Daoy (cell line): ENCODE results near the gene MAP3K13. TPM values are rescaled to one million over a fixed set of nuclear protein-coding genes. Genes with fewer than 3 reads are reported as not detected.

Experiments
- DNase-seq: peaks from one replicate; pipeline ENCODE4 v3.0.0-alpha.2; 2015; ENCODE audit warnings: low read depth
- total RNA-seq: library from RNA; depleted of rRNA; stranded (reverse); fragments of >200 nt; shearing (Covaris generic); gene quantifications from 2 replicates; pipeline ENCODE4 v1.2.3, GENCODE V29; 2014; rRNA removed

Gene MAP3K13, protein sequence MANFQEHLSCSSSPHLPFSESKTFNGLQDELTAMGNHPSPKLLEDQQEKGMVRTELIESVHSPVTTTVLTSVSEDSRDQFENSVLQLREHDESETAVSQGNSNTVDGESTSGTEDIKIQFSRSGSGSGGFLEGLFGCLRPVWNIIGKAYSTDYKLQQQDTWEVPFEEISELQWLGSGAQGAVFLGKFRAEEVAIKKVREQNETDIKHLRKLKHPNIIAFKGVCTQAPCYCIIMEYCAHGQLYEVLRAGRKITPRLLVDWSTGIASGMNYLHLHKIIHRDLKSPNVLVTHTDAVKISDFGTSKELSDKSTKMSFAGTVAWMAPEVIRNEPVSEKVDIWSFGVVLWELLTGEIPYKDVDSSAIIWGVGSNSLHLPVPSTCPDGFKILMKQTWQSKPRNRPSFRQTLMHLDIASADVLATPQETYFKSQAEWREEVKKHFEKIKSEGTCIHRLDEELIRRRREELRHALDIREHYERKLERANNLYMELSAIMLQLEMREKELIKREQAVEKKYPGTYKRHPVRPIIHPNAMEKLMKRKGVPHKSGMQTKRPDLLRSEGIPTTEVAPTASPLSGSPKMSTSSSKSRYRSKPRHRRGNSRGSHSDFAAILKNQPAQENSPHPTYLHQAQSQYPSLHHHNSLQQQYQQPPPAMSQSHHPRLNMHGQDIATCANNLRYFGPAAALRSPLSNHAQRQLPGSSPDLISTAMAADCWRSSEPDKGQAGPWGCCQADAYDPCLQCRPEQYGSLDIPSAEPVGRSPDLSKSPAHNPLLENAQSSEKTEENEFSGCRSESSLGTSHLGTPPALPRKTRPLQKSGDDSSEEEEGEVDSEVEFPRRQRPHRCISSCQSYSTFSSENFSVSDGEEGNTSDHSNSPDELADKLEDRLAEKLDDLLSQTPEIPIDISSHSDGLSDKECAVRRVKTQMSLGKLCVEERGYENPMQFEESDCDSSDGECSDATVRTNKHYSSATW
- total RNA-seq, result 7.6 and 13.1 TPM in 2 replicates

GRCh38 chr3:185362850-185363661, at the start of gene MAP3K13:
TSS of gene MAP3K13 (plus strand) at chr3:185363136. CDS start at chr3:185428582, 65,446 bp downstream.
- peak; percentile 91 for DNase-seq

- DNase-seq, result no peak
Measured at GRCh38 chr3:185313693-185314246, 49.2 kb upstream of the MAP3K13 start.

DNA sequence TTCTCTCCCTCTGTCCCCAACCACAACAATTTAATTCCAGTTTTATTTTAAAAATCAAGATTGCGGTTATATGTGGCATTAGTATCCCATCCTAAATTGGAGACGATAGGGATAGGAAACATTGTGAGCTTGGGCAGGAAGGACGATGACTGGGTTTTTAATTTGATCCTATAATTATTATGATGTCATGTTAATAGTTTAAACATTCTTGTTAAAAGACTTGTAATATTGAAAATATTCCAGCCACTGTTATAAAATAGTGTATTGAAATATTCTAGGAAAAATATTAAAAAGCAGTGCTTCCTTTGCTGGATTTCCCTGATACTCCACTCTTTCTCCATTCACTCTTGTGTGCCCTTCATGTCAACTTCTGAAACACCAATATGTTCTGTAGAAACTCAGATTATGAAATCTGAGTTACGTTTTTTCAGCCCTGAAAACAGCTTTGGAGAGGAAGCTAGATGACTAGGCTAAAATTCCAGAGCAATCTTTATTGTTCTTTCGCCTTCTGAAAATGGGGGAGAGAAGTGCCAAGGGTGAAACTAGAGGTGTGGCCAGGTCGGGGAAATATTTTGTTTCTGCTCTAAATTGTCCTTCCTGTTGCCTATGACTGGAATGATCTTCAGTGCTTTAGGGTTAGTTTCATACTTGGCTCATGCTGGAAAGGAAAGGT, 46.1 kb upstream of the MAP3K13 start:
- DNase-seq, result peak; percentile 54

DNA sequence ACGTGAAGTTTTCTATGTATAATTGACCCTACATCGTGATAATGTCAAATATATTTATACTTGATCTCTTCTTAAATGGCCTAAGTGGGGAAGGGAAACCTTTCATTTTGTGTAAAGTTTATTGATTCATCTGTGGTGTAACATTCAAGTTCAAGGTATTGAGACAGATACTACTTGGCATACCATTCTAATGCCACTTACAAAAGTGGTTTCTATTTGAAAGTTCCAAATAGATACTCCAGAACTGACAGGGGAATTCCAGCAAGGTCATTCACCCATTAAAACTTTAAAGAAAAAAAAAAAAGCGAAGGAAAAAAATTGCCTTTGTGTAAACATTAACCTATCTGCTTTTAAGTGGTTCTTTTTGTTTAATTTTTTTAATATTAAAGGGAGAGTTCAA, 45.3 kb upstream of the MAP3K13 start:
- no peak for DNase-seq

- DNase-seq, result peak; percentile 21
Measured at GRCh38 chr3:185318141-185318540, 44.8 kb upstream of the MAP3K13 start.

GRCh38 chr3:185319801-185320200, 43.1 kb upstream of the MAP3K13 start:
- no peak for DNase-seq

- no peak for DNase-seq
Measured at GRCh38 chr3:185320949-185321348, 42.0 kb upstream of the MAP3K13 start.

DNA sequence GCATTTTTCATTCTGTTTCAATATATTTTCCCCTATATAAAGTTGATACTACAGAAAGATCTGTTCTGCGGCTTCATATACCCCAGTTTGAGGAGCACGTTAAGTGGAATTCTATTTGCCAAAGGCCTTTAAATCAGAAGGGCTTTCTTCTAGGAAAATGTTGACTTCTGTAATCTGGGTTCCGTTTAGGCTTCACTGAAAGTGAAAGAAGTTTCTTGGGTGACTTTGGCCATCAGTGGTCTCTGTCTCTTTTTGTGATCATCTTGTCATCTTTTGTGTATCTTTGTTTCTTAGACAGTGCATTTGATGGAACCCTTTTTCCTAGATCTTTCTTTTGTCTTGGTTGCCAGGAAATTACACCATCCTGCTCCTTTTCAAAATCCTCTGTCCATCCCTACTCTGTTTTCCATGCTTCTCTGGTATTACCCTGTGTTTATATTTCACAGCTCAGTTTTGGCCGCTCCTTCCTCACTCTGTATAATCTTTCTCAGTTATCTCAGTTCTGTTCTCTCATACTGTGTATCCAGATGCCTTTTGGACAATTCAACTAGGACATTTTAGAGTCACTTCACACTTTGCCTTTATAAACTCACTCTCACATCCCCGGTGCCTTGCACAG, 40.7 kb upstream of the MAP3K13 start:
- DNase-seq, result no peak

DNA sequence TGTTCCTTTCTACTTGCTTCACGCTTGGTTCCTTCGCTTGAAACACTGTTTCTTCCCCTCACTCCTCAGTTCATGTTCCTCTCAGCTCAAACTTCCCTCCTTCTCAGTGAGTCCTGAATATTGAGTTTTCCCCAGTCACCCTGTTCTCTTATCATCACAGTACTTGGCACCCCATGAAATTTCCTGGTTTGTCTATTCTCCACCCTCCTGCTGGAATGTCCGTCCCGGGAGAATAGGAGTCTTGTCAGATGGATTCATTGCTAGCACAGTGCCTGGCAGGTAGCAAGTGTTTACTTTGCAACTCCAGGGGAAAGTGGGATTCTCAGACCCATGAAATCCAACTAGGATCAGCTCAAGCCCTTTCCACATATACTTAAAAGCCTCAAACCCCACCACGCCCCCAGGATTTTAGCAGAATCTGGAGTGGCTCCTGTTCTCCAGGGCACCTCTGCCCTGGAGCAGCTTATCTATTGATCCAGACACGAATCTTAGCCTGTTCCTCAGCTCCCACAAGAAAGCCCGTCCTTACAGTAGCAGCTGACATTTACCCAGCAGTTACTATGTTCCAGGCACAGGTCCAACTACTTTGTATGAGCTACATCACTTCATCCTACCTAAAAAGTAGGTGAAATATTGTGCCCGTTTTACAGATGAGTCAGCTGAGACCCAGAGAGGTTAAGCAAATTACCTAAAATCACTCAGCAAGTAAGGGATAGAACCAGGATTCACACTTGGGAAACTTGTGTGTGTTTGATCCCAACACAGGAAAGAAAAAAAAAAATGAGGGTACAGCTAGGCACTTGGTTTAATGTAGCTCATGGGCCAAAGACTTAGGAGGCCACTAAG, 36.8 kb upstream of the MAP3K13 start:
- no peak for DNase-seq

DNA sequence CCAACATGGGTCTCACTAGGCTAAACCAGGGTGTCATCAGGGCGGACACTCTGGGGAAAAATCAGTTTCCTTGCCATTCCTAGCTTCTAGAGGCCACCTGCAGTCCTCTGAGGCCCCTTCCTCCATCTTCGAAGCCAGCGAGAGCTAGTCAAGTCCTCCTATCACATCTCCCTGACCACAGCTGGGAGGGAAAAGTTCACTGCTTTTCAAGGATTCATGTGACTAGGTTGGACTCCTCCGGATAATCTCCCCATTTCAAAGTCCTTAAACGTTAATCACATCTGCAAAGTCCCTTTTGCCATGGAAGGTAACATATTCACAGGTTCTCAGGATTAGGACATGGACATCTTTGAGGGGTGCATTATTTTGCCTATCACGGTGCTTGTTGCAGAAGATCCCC, 35.9 kb upstream of the MAP3K13 start:
- no peak for DNase-seq

DNA sequence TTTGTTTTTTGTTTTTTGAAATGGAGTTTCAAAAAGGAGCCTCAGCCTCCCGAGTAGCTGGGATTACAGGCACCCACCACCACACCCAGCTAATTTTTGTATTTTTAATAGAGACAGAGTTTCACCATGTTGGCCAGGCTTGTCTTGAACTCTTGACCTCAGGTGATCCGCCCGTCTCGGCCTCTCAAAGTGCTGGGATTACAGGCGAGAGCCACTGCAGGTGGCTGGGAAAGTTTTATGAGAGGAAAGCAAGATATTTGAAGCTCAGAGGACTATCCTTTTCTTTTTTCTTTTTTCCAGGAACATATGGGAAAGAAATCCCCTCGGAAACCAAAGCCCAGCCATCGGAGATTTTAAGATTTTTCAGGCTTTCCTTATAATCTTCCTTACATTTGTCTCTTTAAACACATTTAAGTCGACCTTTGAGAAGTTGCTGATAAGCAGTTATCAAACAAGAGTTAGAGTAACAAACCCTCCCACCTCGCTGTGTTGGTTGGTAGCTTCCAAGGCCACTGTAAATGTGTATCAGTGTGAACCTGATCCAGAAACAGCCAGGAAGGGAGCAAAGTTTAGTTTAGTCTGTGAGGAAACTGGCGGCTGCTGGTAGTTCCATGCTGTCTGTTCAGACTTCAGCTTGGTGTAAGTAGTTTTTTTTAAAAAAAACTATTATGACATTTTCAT, 34.5 kb upstream of the MAP3K13 start:
- DNase-seq, result no peak

GRCh38 chr3:185330238-185330637, 32.7 kb upstream of the MAP3K13 start:
- no peak for DNase-seq

DNA sequence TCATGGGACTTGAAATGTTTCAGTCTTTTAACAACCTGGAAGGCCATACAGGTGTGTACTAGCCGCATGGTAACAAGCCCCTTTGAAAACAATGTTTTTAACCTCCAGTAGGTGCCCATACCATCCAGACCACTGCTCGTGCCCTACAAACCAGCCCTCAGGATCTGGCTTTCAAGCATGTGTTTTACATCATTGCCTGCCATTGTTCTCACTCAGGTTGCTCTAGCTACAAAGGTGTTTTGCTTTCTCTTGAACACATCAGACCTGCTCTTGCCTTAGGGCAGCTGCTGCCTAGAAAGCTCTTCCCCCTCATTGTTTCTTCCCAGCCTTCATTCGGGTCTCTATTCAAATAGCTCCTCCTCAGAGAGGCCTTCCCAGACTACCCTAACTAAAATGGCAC, 32.3 kb upstream of the MAP3K13 start:
- DNase-seq, result no peak

GRCh38 chr3:185332026-185332735, 30.8 kb upstream of the MAP3K13 start:
- DNase-seq, result peak; percentile 76

DNA sequence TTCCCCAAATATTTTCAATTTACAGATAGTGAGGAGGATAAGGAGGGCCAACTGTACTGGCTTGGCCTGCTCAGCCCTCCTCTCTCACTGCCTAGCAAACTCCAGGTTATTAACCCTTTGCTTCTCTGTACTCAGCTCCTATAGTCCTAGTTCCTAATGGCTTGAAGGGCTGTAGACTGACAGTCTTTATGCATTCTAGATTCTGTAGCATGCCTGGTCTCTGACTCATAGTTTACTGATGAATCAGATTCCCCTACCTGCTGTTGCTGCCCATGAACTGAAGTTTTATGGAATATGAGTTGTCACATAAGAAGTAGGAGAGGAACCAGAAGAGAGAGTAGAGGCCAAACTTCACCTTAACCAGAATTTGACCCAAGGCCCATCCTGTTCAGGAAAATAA, 27.1 kb upstream of the MAP3K13 start:
- peak; percentile 76 for DNase-seq

GRCh38 chr3:185337231-185337816, 25.6 kb upstream of the MAP3K13 start:
- DNase-seq, result no peak

- DNase-seq, result no peak
Measured at GRCh38 chr3:185339945-185340344, 23.0 kb upstream of the MAP3K13 start.

- DNase-seq, result no peak
Measured at GRCh38 chr3:185340751-185341150, 22.2 kb upstream of the MAP3K13 start.
